GM23338 (cell line): ENCODE measurements around the gene E2F6. TPM values are rescaled to one million over a fixed set of nuclear protein-coding genes. Genes with fewer than 3 reads are reported as not detected.

ENCODE experiments used
- ATAC-seq: fragments of 200-7000 bp; cut with Tn5 transposase; 3 replicates; pipeline ENCODE4 v1.9.1; 2020
- DNase-seq: peaks from one replicate; pipeline ENCODE4 v3.0.0-alpha.2; 2015; ENCODE audit warnings: low spot score
- H2AFZ ChIP-seq: fragments of 200-600 bp; sonication (generic); 2 replicates; pipeline ENCODE4 v1.8.0; 2016; ENCODE audit warnings: antibody characterized with exemption, mild to moderate bottlenecking, moderate library complexity
- H3F3A ChIP-seq: fragments of 200-600 bp; sonication (generic); replicated peaks from 2 replicates; pipeline ENCODE4 v1.8.0; 2017; ENCODE audit warnings: antibody characterized with exemption, mixed run types, low read depth
- H3K27ac ChIP-seq: fragments of 200-600 bp; sonication (generic); 2 replicates; pipeline ENCODE4 v1.6.1; 2016; ENCODE audit warnings: low read depth
- H3K27me3 ChIP-seq: fragments of 200-600 bp; sonication (generic); 2 replicates; pipeline ENCODE4 v1.8.0; 2016; ENCODE audit warnings: mild to moderate bottlenecking, mixed run types, moderate library complexity; ENCODE audit not compliant: insufficient read depth
- H3K36me3 ChIP-seq: fragments of 200-600 bp; sonication (generic); 2 replicates; pipeline ENCODE4 v1.8.0; 2016; ENCODE audit warnings: mild to moderate bottlenecking; ENCODE audit not compliant: insufficient read depth
- H3K4me1 ChIP-seq: fragments of 200-600 bp; sonication (generic); 2 replicates; pipeline ENCODE4 v1.8.0; 2016; ENCODE audit warnings: mild to moderate bottlenecking, moderate library complexity; ENCODE audit not compliant: insufficient read depth
- H3K4me2 ChIP-seq: fragments of 200-600 bp; sonication (generic); 2 replicates; pipeline ENCODE4 v1.7.1; 2017; ENCODE audit warnings: mixed run types
- H3K4me3 ChIP-seq: fragments of 200-600 bp; sonication (generic); 2 replicates; pipeline ENCODE4 v1.6.1; 2016; ENCODE audit warnings: mixed run types
- H3K79me2 ChIP-seq: fragments of 200-600 bp; sonication (generic); replicated peaks from 2 replicates; pipeline ENCODE4 v1.8.0; 2017; ENCODE audit warnings: mild to moderate bottlenecking; ENCODE audit not compliant: insufficient read depth
- H3K9me2 ChIP-seq: fragments of 200-600 bp; sonication (generic); 2 replicates; pipeline ENCODE4 v1.8.0; 2017; ENCODE audit not compliant: insufficient read depth
- H4K20me1 ChIP-seq: fragments of 200-600 bp; sonication (generic); replicated peaks from 2 replicates; pipeline ENCODE4 v1.8.0; 2017; ENCODE audit warnings: mild to moderate bottlenecking; ENCODE audit not compliant: insufficient read depth
- H3K27ac Mint-ChIP-seq: 2 replicates; pipeline ENCODE4 v1.8.0; 2020; ENCODE audit warnings: inconsistent platforms, mild to moderate bottlenecking, moderate library complexity, mixed read lengths
- H3K27me3 Mint-ChIP-seq: 3 replicates; pipeline ENCODE4 v1.8.0; 2022; ENCODE audit warnings: low read depth, mild to moderate bottlenecking, moderate library complexity, mixed read lengths, inconsistent platforms; ENCODE audit not compliant: insufficient read depth, poor library complexity
- H3K36me3 Mint-ChIP-seq: 3 replicates; pipeline ENCODE4 v1.8.0; 2021; ENCODE audit warnings: low read depth, mild to moderate bottlenecking, inconsistent platforms, moderate library complexity, mixed read lengths
- H3K4me1 Mint-ChIP-seq: 3 replicates; pipeline ENCODE4 v1.8.0; 2020; ENCODE audit warnings: mild to moderate bottlenecking, inconsistent platforms, mixed read lengths
- H3K4me3 Mint-ChIP-seq: 3 replicates; pipeline ENCODE4 v1.8.0; 2021; ENCODE audit warnings: moderate library complexity, mild to moderate bottlenecking, inconsistent platforms, mixed read lengths
- H3K9me3 Mint-ChIP-seq: 3 replicates; pipeline ENCODE4 v1.8.0; 2020; ENCODE audit warnings: moderate library complexity, mild to moderate bottlenecking, inconsistent platforms, mixed read lengths
- CREB1 ChIP-seq: fragments of 250-450 bp; sonication (Bioruptor Pico); IDR thresholded peaks from 2 replicates; pipeline ENCODE4 v1.5.0; 2020; ENCODE audit warnings: low read depth, mild to moderate bottlenecking, moderate library complexity
- NANOG ChIP-seq: IDR thresholded peaks from 2 replicates; pipeline ENCODE4 v1.6.1; 2016; ENCODE audit warnings: antibody characterized with exemption, borderline replicate concordance
- POLR2AphosphoS5 ChIP-seq: IDR thresholded peaks from 2 replicates; pipeline ENCODE4 v1.6.1; 2016; ENCODE audit warnings: antibody characterized with exemption, low read depth
- ZNF114 ChIP-seq: fragments of 250-450 bp; sonication (Bioruptor Pico); IDR thresholded peaks from 2 replicates; pipeline ENCODE4 v1.5.0; 2020; ENCODE audit warnings: mild to moderate bottlenecking, moderate library complexity
- ZNF331 ChIP-seq: fragments of 250-450 bp; sonication (Bioruptor Pico); IDR thresholded peaks from 2 replicates; pipeline ENCODE4 v1.5.0; 2020; ENCODE audit warnings: low read depth, mild to moderate bottlenecking, moderate library complexity
- polyA plus RNA-seq: library from polyadenylated mRNA; unstranded; fragments of >200 nt; fragmentation: Nextera tagmentation; extraction: Ambion mirVana; gene quantifications from 2 replicates; pipeline ENCODE4 v1.2.1, GENCODE V29; 2016
- total RNA-seq: library from RNA; depleted of rRNA; stranded (reverse); fragments of >200 nt; shearing (Covaris generic); gene quantifications from 2 replicates; pipeline ENCODE4 v1.2.3, GENCODE V29; 2014
- TF ChIP-seq, protein P1 (sequence below), 2 experiments: fragments of 200-600 bp in 1 of 2; sonication (generic) in 1 of 2; conservative IDR thresholded peaks; 2 replicates each; pipeline versions ENCODE4 v1.5.1 to v1.6.1; 2016 to 2017; ENCODE audit warnings: antibody characterized with exemption in 2 of 2, low read depth in 2 of 2, mild to moderate bottlenecking in 2 of 2, moderate library complexity in 1 of 2
- TF ChIP-seq, protein P2 (sequence below): IDR thresholded peaks from 2 replicates; pipeline ENCODE4 v1.6.1; 2016; ENCODE audit warnings: antibody characterized with exemption
- TF ChIP-seq, protein P3 (sequence below): IDR thresholded peaks from one replicate; pipeline ENCODE4 v1.6.1; 2018; ENCODE audit warnings: antibody characterized with exemption; ENCODE audit not compliant: unreplicated experiment

The E2F6 gene
- total and polyA plus RNA-seq, 2 experiments from 2014 or later = 16.9 to 20.7 TPM

DNA sequence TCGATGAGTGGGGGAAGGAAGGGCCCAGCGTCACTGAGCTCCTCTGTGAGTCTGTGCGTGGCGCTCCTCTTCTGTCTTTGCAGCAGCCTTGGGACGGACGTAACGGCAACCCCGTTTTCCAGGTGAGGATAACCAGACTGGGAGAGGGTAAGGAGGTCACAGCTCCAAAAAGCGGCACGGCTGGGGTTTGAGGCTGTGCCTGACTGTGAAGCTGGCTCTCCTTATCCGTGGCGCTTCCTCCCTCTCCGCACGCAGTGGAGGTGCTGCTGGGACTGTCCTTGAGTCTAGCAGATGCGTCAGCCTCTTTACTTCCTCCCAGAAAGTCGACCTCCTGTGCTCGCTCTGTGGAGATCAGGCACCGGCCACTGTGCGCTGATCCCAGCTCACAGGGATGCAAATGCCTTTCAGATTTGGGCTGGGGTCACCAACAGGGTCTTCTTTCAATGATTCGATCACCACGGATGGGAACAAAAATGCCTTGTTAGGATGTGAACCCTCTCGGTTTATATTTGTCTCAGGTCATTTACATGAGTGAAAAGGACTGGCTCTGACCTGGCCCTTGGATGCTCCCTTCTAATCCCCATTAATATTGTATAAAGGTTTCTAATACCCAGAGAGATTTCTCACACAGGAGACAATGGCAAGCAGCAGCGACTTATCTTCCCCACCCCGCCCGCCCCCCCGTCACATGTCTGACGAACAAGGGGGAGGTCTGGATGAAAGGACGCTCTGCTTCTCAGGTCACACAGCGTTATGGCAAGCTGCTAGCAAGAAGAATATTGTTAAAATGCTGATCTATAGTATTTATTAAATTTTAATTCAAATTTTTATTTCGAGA lies 30.1 kb upstream of the E2F6 start:
- H3K9me3 Mint-ChIP-seq = peaks cover 2% of the 10 kb centered on the region; the same call in 2 of the 3 replicates
- no peaks in the 10 kb centered on the region; the same call in 1 of the 2 replicates for H3F3A ChIP-seq
- H3K27me3 ChIP-seq = no peaks in the 10 kb centered on the region
- no peak overlapping the region for H3K27ac Mint-ChIP-seq
- peaks cover 7% of the 10 kb centered on the region; the same call in 1 of the 2 replicates for H3K9me2 ChIP-seq
- peaks cover 8% of the 10 kb centered on the region for H3K27me3 Mint-ChIP-seq
- no peak overlapping the region for H2AFZ ChIP-seq
- H3K4me3 ChIP-seq = no peak overlapping the region
- H3K27ac ChIP-seq = peak overlapping the region; percentile 66; the same call in 1 of the 2 replicates
- peak overlapping the region; percentile 68 for H3K4me2 ChIP-seq
- peaks cover 82% of the 10 kb centered on the region for H3K79me2 ChIP-seq
- H3K36me3 Mint-ChIP-seq = peaks cover 11% of the 10 kb centered on the region; the same call in 2 of the 3 replicates
- peaks cover 29% of the 10 kb centered on the region for H3K4me1 ChIP-seq
- TF ChIP-seq ZNF114 (CRISPR knock-in tag) (no peak), CREB1 (CRISPR knock-in tag) (no peak), ZNF331 (CRISPR knock-in tag) (no peak)
- TF ChIP-seq, protein P1, sequence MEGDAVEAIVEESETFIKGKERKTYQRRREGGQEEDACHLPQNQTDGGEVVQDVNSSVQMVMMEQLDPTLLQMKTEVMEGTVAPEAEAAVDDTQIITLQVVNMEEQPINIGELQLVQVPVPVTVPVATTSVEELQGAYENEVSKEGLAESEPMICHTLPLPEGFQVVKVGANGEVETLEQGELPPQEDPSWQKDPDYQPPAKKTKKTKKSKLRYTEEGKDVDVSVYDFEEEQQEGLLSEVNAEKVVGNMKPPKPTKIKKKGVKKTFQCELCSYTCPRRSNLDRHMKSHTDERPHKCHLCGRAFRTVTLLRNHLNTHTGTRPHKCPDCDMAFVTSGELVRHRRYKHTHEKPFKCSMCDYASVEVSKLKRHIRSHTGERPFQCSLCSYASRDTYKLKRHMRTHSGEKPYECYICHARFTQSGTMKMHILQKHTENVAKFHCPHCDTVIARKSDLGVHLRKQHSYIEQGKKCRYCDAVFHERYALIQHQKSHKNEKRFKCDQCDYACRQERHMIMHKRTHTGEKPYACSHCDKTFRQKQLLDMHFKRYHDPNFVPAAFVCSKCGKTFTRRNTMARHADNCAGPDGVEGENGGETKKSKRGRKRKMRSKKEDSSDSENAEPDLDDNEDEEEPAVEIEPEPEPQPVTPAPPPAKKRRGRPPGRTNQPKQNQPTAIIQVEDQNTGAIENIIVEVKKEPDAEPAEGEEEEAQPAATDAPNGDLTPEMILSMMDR (conservative IDR thresholded peaks at IDR 0.05; ENCODE audit: low read depth in 2 of 2) = no peak
- TF ChIP-seq, protein P2, sequence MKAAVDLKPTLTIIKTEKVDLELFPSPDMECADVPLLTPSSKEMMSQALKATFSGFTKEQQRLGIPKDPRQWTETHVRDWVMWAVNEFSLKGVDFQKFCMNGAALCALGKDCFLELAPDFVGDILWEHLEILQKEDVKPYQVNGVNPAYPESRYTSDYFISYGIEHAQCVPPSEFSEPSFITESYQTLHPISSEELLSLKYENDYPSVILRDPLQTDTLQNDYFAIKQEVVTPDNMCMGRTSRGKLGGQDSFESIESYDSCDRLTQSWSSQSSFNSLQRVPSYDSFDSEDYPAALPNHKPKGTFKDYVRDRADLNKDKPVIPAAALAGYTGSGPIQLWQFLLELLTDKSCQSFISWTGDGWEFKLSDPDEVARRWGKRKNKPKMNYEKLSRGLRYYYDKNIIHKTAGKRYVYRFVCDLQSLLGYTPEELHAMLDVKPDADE = no peak
- ATAC-seq = peak; percentile 87
- H3K36me3 ChIP-seq = no peaks in the 10 kb centered on the region
- no peak overlapping the region for H3K4me3 Mint-ChIP-seq
- H3K4me1 Mint-ChIP-seq = peaks cover 49% of the 10 kb centered on the region
- DNase-seq = peak; percentile 54
- peaks cover 33% of the 10 kb centered on the region for H4K20me1 ChIP-seq

GRCh38 chr2:11494310-11494709 lies 28.3 kb upstream of the E2F6 start:
- H3K4me1 ChIP-seq = peaks cover 22% of the 10 kb centered on the region
- no peak overlapping the region for H2AFZ ChIP-seq
- H3K36me3 ChIP-seq = no peaks in the 10 kb centered on the region
- H3K27ac ChIP-seq = no peak overlapping the region
- H4K20me1 ChIP-seq = peaks cover 36% of the 10 kb centered on the region
- Mint-ChIP-seq H3K27ac (no peak overlapping the region), H3K9me3 (peaks cover 10% of the 10 kb centered on the region; the same call in 2 of the 3 replicates), H3K27me3 (peaks cover 8% of the 10 kb centered on the region), H3K4me1 (peaks cover 40% of the 10 kb centered on the region), H3K4me3 (no peak overlapping the region), H3K36me3 (peaks cover 24% of the 10 kb centered on the region)
- ATAC-seq = no peak
- no peaks in the 10 kb centered on the region for H3F3A ChIP-seq
- H3K4me3 ChIP-seq = no peak overlapping the region
- peaks cover 92% of the 10 kb centered on the region for H3K79me2 ChIP-seq
- no peak overlapping the region for H3K4me2 ChIP-seq
- H3K27me3 ChIP-seq = no peaks in the 10 kb centered on the region
- no peak for DNase-seq
- peaks cover 7% of the 10 kb centered on the region; the same call in 1 of the 2 replicates for H3K9me2 ChIP-seq
- TF ChIP-seq, protein P1 (conservative IDR thresholded peaks at IDR 0.05; ENCODE audit: low read depth in 2 of 2) = no peak
- TF ChIP-seq NANOG (no peak), POLR2AphosphoS5 (no peak)
- TF ChIP-seq, protein P2 = no peak
- TF ChIP-seq, protein P3, sequence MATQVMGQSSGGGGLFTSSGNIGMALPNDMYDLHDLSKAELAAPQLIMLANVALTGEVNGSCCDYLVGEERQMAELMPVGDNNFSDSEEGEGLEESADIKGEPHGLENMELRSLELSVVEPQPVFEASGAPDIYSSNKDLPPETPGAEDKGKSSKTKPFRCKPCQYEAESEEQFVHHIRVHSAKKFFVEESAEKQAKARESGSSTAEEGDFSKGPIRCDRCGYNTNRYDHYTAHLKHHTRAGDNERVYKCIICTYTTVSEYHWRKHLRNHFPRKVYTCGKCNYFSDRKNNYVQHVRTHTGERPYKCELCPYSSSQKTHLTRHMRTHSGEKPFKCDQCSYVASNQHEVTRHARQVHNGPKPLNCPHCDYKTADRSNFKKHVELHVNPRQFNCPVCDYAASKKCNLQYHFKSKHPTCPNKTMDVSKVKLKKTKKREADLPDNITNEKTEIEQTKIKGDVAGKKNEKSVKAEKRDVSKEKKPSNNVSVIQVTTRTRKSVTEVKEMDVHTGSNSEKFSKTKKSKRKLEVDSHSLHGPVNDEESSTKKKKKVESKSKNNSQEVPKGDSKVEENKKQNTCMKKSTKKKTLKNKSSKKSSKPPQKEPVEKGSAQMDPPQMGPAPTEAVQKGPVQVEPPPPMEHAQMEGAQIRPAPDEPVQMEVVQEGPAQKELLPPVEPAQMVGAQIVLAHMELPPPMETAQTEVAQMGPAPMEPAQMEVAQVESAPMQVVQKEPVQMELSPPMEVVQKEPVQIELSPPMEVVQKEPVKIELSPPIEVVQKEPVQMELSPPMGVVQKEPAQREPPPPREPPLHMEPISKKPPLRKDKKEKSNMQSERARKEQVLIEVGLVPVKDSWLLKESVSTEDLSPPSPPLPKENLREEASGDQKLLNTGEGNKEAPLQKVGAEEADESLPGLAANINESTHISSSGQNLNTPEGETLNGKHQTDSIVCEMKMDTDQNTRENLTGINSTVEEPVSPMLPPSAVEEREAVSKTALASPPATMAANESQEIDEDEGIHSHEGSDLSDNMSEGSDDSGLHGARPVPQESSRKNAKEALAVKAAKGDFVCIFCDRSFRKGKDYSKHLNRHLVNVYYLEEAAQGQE = no peak
